ENCODE results near the gene RNF7. TPM values are rescaled to one million over a fixed set of nuclear protein-coding genes. Genes with fewer than 3 reads are reported as not detected.

Gene RNF7
- total and polyA plus RNA-seq, 2 experiments from 2014 or later, result 115 to 234 TPM

- no peak overlapping the region for H3K4me2 ChIP-seq (ENCODE audit: unreplicated experiment)
- no peaks in the 10 kb centered on the region for H3K4me1 ChIP-seq (ENCODE audit: insufficient read depth)
- no peaks in the 10 kb centered on the region for H3K79me2 ChIP-seq (ENCODE audit: insufficient read depth)
- no peak overlapping the region for H2AFZ ChIP-seq
- H3K9me3 ChIP-seq (ENCODE audit: low read depth), result no peaks in the 10 kb centered on the region
- H3K27ac ChIP-seq, result no peak overlapping the region
- WGBS, 2 experiments (ENCODE audit: low coverage in 1 of 2, low lambda C conversion rate in 2 of 2, missing lambda C conversion rate in 2 of 2), result 89 to 94% methylated on average over 1 of the region's 1 CpG
- H3F3A ChIP-seq (ENCODE audit: insufficient read depth), result no peaks in the 10 kb centered on the region
- no peak overlapping the region for H3K9ac ChIP-seq
- no peak overlapping the region for H3K4me3 ChIP-seq
- H4K20me1 ChIP-seq (ENCODE audit: insufficient read depth), result no peaks in the 10 kb centered on the region
- in situ Hi-C loops (cut with MboI), result no loop called here
- TF ChIP-seq EZH2phosphoT487 (IDR thresholded peaks at IDR 0.05; ENCODE audit: insufficient read depth, low read depth), result no peak
- TF ChIP-seq EZH2 (IDR thresholded peaks at IDR 0.05; ENCODE audit: insufficient read depth, poor library complexity, severe bottlenecking), result no peak
- no peaks in the 10 kb centered on the region for H3K36me3 ChIP-seq (ENCODE audit: low read depth)
- no peaks in the 10 kb centered on the region for H3K27me3 ChIP-seq (replicated peaks; ENCODE audit: insufficient read depth)
- DNase-seq, result no peak
- no peaks in the 10 kb centered on the region for H3K9me2 ChIP-seq (ENCODE audit: insufficient read depth)
Observed at GRCh38 chr3:141764465-141764864, 26.4 kb downstream of the RNF7 start.

DNA sequence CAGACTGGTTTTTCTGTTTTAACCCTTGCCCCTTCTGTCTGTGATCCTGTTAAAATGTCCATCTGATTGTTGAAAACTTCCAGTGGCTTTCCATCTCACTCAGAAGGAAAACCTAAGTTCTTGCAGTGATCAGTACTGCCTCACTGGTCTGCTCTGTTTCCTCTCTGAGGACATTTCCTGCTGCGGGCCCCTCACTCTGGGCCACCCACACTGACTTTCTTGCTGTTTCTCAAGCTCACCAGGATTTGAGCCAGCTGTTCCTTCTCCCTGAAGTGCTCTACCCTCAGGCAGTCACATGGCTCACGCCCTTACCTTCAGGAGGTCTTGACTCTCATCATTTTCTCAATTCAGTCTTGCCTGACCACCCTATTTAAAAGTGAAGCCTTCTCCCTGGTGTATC is 26.9 kb downstream of the RNF7 start:
- H3K9ac ChIP-seq, result no peak overlapping the region
- no peaks in the 10 kb centered on the region for H3F3A ChIP-seq (ENCODE audit: insufficient read depth)
- no peaks in the 10 kb centered on the region for H3K4me1 ChIP-seq (ENCODE audit: insufficient read depth)
- H3K9me3 ChIP-seq (ENCODE audit: low read depth), result no peaks in the 10 kb centered on the region
- no peak for DNase-seq
- H3K9me2 ChIP-seq (ENCODE audit: insufficient read depth), result no peaks in the 10 kb centered on the region
- in situ Hi-C loops (cut with MboI), result no loop called here
- no peaks in the 10 kb centered on the region for H4K20me1 ChIP-seq (ENCODE audit: insufficient read depth)
- TF ChIP-seq EZH2 (IDR thresholded peaks at IDR 0.05; ENCODE audit: insufficient read depth, poor library complexity, severe bottlenecking), result no peak
- no peak for TF ChIP-seq EZH2phosphoT487 (IDR thresholded peaks at IDR 0.05; ENCODE audit: insufficient read depth, low read depth)
- no peaks in the 10 kb centered on the region for H3K36me3 ChIP-seq (ENCODE audit: low read depth)
- H3K79me2 ChIP-seq (ENCODE audit: insufficient read depth), result no peaks in the 10 kb centered on the region
- no peak overlapping the region for H3K4me3 ChIP-seq
- 84 to 87% methylated on average over 2 of the region's 2 CpGs for WGBS, 2 experiments (ENCODE audit: low coverage in 1 of 2, low lambda C conversion rate in 2 of 2, missing lambda C conversion rate in 2 of 2)
- H3K27ac ChIP-seq, result no peak overlapping the region
- no peaks in the 10 kb centered on the region for H3K27me3 ChIP-seq (replicated peaks; ENCODE audit: insufficient read depth)
- H3K4me2 ChIP-seq (ENCODE audit: unreplicated experiment), result no peak overlapping the region
- no peak overlapping the region for H2AFZ ChIP-seq

- H3K9ac ChIP-seq, result no peak overlapping the region
- no peak for DNase-seq
- no peaks in the 10 kb centered on the region for H3K79me2 ChIP-seq (ENCODE audit: insufficient read depth)
- no peak overlapping the region for H3K27ac ChIP-seq
- no peaks in the 10 kb centered on the region for H3K9me2 ChIP-seq (ENCODE audit: insufficient read depth)
- no peaks in the 10 kb centered on the region for H3F3A ChIP-seq (ENCODE audit: insufficient read depth)
- in situ Hi-C loops (cut with MboI), result no loop called here
- no peaks in the 10 kb centered on the region for H3K27me3 ChIP-seq (replicated peaks; ENCODE audit: insufficient read depth)
- TF ChIP-seq EZH2phosphoT487 (IDR thresholded peaks at IDR 0.05; ENCODE audit: insufficient read depth, low read depth), result no peak
- no peak overlapping the region for H3K4me2 ChIP-seq (ENCODE audit: unreplicated experiment)
- no peaks in the 10 kb centered on the region for H4K20me1 ChIP-seq (ENCODE audit: insufficient read depth)
- 64 to 75% methylated on average over 2 of the region's 2 CpGs for WGBS, 2 experiments (ENCODE audit: low coverage in 1 of 2, low lambda C conversion rate in 2 of 2, missing lambda C conversion rate in 2 of 2)
- H3K4me3 ChIP-seq, result no peak overlapping the region
- H2AFZ ChIP-seq, result no peak overlapping the region
- no peaks in the 10 kb centered on the region for H3K9me3 ChIP-seq (ENCODE audit: low read depth)
- H3K36me3 ChIP-seq (ENCODE audit: low read depth), result no peaks in the 10 kb centered on the region
- no peaks in the 10 kb centered on the region for H3K4me1 ChIP-seq (ENCODE audit: insufficient read depth)
Observed at GRCh38 chr3:141767066-141767465, 29.0 kb downstream of the RNF7 start.

DNA sequence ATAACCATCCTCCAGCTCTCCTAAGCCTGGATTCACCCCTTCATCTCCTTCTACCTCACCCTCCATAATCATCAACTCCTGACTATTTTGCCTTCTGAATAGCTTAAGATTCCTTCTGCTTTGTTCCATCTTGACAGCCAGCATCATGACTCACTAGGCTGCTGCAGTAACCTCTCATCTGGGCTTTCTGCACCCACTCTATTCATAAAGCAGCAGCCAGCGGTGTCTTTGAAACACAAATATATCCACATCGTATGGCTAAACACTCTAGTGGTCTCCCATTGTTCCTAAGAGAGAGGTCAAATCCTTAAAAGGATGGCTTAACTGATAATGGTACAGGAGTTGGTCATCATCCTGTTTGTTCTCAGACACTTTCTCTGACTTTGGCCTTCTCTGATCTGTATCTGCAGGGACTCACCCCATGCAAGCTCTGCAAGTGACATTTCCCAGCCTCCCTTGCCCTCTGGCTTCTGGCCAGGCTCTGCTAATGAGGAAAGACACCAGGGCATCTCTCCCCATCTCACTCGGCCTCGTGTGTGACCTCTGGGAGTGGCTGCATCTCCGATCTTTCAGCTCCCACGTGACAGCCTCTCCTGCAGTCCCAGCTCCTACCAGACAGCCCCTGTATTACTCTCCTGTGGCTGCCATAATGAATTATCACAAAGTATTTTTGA is 31.3 kb downstream of the RNF7 start:
- in situ Hi-C loops (cut with MboI), result no loop called here
- no peaks in the 10 kb centered on the region for H3K36me3 ChIP-seq (ENCODE audit: low read depth)
- DNase-seq, result peak; percentile 28
- no peaks in the 10 kb centered on the region for H3K4me1 ChIP-seq (ENCODE audit: insufficient read depth)
- 57 to 63% methylated on average over 6 of the region's 6 CpGs for WGBS, 2 experiments (ENCODE audit: low coverage in 1 of 2, low lambda C conversion rate in 2 of 2, missing lambda C conversion rate in 2 of 2)
- no peak overlapping the region for H2AFZ ChIP-seq
- no peaks in the 10 kb centered on the region for H3K9me2 ChIP-seq (ENCODE audit: insufficient read depth)
- no peaks in the 10 kb centered on the region for H3K79me2 ChIP-seq (ENCODE audit: insufficient read depth)
- TF ChIP-seq EZH2phosphoT487 (IDR thresholded peaks at IDR 0.05; ENCODE audit: insufficient read depth, low read depth) (no peak), EZH2 (IDR thresholded peaks at IDR 0.05; ENCODE audit: insufficient read depth, poor library complexity, severe bottlenecking) (no peak)
- H3K27ac ChIP-seq, result no peak overlapping the region
- H3K4me3 ChIP-seq, result no peak overlapping the region
- H3K27me3 ChIP-seq (replicated peaks; ENCODE audit: insufficient read depth), result no peaks in the 10 kb centered on the region
- H3K4me2 ChIP-seq (ENCODE audit: unreplicated experiment), result no peak overlapping the region
- H3K9me3 ChIP-seq (ENCODE audit: low read depth), result no peaks in the 10 kb centered on the region
- H3K9ac ChIP-seq, result no peak overlapping the region
- H4K20me1 ChIP-seq (ENCODE audit: insufficient read depth), result no peaks in the 10 kb centered on the region
- H3F3A ChIP-seq (ENCODE audit: insufficient read depth), result no peaks in the 10 kb centered on the region

DNA sequence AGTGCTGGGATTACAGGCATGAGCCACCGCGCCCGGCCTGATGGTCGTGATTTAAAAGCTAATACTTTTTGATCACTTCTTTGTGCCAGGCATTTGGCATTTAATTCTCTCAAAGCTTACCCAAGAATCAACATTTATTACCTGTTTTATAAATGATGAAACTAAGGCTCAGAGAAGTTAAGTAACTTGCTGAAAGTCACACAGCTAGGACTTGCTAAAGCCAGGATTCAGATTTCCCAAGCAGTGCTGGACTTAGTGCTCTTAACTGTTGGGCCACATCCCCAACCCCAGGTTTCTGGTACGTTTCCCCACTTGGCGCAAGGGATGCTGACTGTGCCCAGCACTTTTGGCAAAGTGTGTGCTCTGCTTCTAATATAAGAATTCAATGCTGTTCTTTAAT is 35.6 kb downstream of the RNF7 start:
- H3K4me1 ChIP-seq (ENCODE audit: insufficient read depth), result no peaks in the 10 kb centered on the region
- no peak overlapping the region for H2AFZ ChIP-seq
- no peaks in the 10 kb centered on the region for H3K9me3 ChIP-seq (ENCODE audit: low read depth)
- no peak overlapping the region for H3K27ac ChIP-seq
- no peaks in the 10 kb centered on the region for H3K79me2 ChIP-seq (ENCODE audit: insufficient read depth)
- no peak for TF ChIP-seq EZH2phosphoT487 (IDR thresholded peaks at IDR 0.05; ENCODE audit: insufficient read depth, low read depth)
- TF ChIP-seq EZH2 (IDR thresholded peaks at IDR 0.05; ENCODE audit: insufficient read depth, poor library complexity, severe bottlenecking), result no peak
- H3K9me2 ChIP-seq (ENCODE audit: insufficient read depth), result no peaks in the 10 kb centered on the region
- no peak overlapping the region for H3K9ac ChIP-seq
- no peak for DNase-seq
- no peaks in the 10 kb centered on the region for H3K36me3 ChIP-seq (ENCODE audit: low read depth)
- in situ Hi-C loops (cut with MboI), result no loop called here
- H3K4me3 ChIP-seq, result no peak overlapping the region
- H4K20me1 ChIP-seq (ENCODE audit: insufficient read depth), result no peaks in the 10 kb centered on the region
- no peak overlapping the region for H3K4me2 ChIP-seq (ENCODE audit: unreplicated experiment)
- no peaks in the 10 kb centered on the region for H3K27me3 ChIP-seq (replicated peaks; ENCODE audit: insufficient read depth)
- no peaks in the 10 kb centered on the region for H3F3A ChIP-seq (ENCODE audit: insufficient read depth)
- WGBS, 2 experiments (ENCODE audit: low coverage in 1 of 2, low lambda C conversion rate in 2 of 2, missing lambda C conversion rate in 2 of 2), result 89 to 94% methylated on average over 6 of the region's 6 CpGs
